ENCODE measurements around the gene LTBP4.

LTBP4 gene

DNA sequence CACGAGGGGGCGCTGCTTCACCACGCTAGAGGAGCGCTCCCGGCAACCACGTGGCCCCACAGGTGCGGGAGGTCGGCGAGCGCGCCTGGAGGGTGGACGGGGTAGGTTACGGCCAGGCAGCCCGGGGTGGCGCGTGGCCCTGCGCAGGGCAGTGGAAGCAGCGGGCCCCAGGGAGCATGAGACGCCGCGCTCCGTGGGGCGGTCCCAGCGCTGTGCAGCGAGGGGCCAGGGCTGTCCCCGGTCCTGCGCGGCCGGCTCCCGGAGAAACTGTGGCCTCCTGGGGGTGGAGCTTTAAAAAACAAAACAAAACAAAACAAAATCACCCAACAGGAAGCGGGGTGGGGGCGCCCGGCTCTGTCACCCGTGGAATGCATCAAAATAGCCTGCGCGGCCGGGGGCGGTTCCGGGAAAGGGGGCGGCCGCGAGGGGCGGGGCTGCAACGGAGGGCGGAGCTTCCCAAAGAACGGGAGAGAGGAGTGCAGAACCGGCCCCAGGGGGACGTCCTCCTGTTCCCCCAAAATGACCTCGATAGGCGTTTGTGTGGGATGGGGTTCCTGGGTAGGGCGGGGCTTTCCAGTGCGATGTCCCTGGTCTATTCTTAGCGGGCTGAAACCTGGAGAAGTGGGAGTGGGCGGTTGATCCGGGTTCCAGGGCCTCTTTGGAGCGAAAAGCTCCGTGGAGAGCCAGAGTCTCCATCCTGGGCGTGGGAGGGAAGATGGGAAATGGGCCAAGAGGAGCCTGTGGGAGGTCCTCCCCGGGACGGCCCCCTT lies 61.9 kb downstream of the LTBP4 start:
- DNase-seq (ENCODE audit: low read depth in 2 of 2): peak; percentile 84 to 90

DNA sequence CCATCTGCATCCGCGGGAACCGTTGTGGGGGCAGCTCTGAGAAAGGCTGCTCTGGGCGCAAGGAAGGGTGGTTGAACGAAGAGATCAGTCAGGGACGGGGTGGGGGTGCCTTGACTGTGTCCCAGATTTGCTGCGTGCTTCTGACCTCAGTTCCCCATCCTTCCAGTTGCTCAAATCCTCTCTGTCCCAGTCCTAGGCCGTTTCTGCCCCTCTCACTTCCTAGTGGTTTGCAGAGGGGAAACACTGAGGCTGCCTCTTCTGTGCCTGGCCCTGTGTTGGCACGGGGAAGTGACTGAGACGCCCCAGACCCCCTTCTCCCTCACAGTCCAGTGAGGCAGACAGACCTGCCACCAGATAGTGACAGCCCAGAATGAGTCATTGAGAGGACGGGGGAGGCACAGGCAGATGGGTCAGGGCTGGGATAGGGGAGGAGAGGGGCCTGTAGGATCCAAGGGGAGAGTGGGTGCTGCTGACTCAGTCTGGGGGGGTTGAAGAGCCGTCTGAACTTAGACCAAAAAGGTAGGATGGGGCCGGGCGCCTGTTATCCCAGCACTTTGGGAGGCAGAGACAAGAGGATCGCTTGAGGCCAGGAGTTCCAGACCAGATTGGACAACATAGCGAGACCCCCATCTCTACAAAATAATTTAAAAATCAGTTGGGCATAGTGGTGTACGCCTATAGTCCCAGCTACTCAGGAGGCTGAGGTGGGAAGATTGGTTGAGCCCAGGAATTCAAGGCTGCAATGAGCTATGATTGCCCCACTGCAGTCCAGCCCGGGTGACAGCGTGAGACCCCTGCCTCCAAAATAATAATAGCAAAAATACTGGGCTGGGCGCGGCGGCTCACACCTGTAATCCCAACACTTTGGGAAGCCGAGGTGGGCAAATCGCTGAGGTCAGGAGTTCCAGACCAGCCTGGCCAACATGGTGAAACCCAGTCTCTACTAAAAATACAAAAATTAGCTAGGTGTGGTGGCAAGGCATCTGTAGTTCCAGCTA lies 62.8 kb downstream of the LTBP4 start:
- DNase-seq (ENCODE audit: low read depth in 2 of 2): no peak

- DNase-seq (ENCODE audit: low read depth in 2 of 2): no peak
Measured at GRCh38 chr19:40666803-40667438, 65.8 kb downstream of the LTBP4 start.

DNA sequence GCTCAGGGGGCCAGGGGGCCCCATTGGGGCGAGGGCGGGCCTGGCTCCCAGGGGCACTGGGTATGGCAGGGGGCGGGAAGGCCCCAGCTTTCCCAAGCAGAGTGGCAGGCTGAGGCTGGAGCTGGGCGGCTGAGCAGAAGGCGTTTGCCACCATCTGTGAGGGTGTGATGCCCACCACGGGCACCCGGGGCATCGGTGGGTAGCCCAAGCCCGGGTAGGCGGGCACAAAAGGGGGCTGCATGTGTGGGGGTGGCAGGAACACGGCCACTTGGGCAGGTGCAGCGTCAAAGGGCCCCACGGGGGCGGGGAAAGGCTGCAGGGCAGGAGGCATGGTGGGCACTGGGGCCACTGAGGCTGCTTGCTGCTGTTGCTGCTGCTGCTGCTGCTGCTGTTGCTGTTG lies 66.4 kb downstream of the LTBP4 start:
- no peak for DNase-seq (ENCODE audit: low read depth in 2 of 2)

DNA sequence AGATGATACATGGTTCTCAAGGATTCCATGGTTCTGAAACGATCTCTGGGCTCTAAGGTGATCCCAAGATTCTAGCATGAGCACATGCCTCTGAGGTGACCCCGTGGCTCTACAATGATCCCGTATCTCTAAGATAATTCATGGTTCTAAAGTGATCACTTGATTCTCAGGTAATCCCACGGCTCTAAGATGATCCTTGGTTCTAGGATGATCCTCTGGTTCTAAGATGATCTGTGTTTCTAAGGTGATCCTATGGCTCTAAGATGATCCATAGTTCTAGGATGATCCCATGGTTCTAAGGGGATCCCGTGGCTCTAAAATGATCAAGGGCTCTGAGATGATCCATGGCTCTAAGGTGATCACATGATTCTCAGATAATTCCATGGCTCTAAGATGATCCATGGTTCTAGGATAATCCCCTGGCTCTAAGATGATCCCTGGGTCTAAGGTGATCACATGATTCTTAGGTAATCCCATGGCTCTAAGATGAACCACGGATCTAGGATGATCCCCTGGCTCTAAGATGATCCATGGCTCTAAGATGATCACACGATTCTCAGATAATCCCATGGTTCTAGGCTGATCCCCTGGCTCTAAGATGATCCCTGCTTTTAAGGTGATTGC lies 67.9 kb downstream of the LTBP4 start:
- no peak for DNase-seq (ENCODE audit: low read depth in 2 of 2)

DNA sequence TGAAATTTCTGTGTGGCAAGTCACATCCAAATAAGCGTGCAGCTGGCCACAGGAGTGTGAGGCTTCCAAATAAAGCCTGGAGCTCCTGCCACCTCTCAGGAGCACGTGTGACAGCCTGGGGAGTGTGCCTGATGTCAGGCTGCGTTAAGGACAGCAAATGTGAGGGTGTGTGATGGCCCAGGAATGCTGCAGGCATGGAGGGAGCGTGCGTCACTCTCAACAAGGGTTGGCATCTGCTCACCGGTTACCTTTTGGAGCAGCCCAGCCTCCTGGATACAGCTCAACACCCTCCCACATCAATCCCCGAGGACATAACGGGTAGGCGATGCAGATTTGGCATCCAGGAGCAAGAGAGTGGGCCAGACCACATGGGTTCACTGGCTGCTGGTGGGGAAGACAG lies 70.2 kb downstream of the LTBP4 start:
- no peak for DNase-seq (ENCODE audit: low read depth in 2 of 2)

DNA sequence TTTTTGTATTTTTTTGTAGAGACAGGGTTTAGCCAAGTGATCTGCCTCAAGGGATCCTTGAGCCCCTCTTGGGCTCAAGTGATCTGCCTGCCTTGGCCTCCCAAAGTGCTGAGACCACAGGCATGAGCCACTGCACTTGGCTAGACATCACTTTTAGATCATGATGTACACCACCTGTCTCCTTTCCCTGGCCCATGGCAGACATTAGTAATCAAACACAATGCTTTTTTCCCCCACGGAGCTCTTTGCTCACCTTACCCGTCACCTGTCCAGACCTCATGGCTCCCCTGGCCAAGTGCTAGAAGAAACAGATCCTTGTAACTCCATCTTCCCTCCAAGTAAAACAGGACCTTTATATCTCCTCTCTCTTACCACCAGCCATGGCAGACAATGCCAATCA lies 70.9 kb downstream of the LTBP4 start:
- DNase-seq (ENCODE audit: low read depth in 2 of 2): no peak

DNA sequence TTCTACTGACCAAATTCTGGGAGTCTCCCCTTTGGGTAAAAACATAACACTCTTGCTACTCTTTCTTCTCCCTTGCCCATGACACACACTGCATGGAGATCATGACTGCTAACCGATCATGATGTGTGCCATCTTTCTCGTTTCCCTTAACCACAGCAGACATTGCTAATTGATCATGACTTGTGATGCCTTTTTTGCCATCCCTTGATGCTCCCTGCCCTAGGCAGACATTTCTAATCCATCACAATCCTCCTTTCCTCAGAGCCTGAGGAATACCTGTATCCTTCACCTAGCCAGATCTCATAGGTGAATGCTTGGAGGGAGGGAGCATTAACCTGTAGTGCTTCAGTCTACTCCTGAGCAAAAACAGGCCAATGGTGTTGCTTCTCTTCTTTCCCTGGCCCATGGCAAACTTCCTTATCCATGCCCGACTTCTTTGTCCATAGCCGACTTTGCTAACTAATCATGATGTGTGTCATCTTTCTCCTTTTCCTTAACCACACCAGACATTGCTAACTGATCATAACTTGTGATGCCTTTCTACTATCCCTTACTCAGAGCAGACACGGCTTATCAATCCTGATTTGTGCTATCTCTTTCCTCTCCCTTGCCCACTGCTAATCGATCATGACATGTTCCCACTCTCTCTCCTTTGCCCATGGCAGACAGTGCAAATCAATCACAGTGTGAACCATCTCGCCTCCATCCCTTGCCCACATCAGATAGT lies 71.6 kb downstream of the LTBP4 start:
- DNase-seq (ENCODE audit: low read depth in 2 of 2): no peak

- no peak for DNase-seq (ENCODE audit: low read depth in 2 of 2)
Measured at GRCh38 chr19:40673397-40673796, 72.2 kb downstream of the LTBP4 start.

DNA sequence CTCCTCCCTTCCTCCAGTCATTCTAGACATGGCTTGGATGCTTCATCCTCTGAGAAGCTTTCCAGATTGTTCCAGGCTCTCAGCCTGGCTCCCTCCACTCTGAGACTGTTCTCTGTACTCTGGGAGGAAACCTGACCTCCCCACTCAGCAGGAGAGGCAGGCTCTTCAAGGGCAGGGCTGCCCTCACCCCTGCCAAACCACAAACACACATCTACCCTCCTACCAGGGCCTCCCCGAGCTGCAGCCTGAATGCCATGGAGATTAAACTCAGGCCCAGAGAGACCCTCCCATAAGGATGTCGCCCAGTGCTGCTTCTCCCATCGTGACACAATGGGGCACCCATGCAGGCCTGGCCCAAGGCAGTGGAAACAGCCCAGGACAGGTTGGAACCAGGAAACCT lies 73.1 kb downstream of the LTBP4 start:
- DNase-seq (ENCODE audit: low read depth in 2 of 2): no peak

GRCh38 chr19:40677156-40677555 lies 76.0 kb downstream of the LTBP4 start:
- DNase-seq (ENCODE audit: low read depth in 2 of 2): no peak
